GM12801 (cell line): ENCODE results near the gene MX2.

Experiments
- CTCF ChIP-seq: IDR thresholded peaks from one replicate; pipeline ENCODE4 v1.5.1; 2011; ENCODE audit warnings: control low read depth; ENCODE audit not compliant: insufficient read length; ENCODE audit errors: extremely low read depth

MX2 gene

GRCh38 chr21:41369105-41369919 lies 7.5 kb downstream of the MX2 start:
- TF ChIP-seq CTCF, result no peak

GRCh38 chr21:41369920-41370839 lies 8.4 kb downstream of the MX2 start:
- TF ChIP-seq CTCF, result no peak

- TF ChIP-seq CTCF, result no peak
Measured at GRCh38 chr21:41370840-41371684, 9.2 kb downstream of the MX2 start.

GRCh38 chr21:41371685-41372030 lies 9.8 kb downstream of the MX2 start:
- no peak for TF ChIP-seq CTCF

DNA sequence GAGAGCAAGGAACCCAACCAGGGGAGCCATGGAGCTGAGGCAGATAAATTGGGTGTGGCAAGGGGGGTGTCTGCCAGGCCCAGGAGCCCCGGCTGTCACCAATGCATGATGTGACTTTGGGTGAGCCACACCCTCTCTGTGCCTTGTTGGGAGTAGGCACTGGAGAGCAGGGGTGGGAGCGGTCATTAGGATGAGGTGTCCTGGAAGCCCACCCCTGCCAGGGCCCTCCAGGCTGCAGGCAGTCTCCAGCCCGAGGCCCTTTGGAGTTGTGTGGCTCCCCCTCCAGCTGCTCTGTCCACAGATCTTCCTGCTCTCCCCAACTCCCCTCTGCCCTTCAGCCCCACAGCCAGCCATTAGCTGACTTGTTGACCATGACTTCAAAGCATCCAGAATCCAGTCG lies 11.4 kb downstream of the MX2 start:
- TF ChIP-seq CTCF, result no peak

- TF ChIP-seq CTCF, result no peak
Measured at GRCh38 chr21:41373763-41374162, 11.9 kb downstream of the MX2 start.

GRCh38 chr21:41374177-41374712 lies 12.4 kb downstream of the MX2 start:
- no peak for TF ChIP-seq CTCF
